T-helper 2 cell (primary cell): ENCODE data around the gene TTC9.

ENCODE experiments used
- DNase-seq, 5 experiments: peaks; one replicate each; pipeline versions ENCODE4 v3.0.0 to v3.0.0-alpha.2; 2012 to 2022

The TTC9 gene

GRCh38 chr14:70716958-70717357 is 75.2 kb downstream of the TTC9 start:
- no peak for DNase-seq

DNA sequence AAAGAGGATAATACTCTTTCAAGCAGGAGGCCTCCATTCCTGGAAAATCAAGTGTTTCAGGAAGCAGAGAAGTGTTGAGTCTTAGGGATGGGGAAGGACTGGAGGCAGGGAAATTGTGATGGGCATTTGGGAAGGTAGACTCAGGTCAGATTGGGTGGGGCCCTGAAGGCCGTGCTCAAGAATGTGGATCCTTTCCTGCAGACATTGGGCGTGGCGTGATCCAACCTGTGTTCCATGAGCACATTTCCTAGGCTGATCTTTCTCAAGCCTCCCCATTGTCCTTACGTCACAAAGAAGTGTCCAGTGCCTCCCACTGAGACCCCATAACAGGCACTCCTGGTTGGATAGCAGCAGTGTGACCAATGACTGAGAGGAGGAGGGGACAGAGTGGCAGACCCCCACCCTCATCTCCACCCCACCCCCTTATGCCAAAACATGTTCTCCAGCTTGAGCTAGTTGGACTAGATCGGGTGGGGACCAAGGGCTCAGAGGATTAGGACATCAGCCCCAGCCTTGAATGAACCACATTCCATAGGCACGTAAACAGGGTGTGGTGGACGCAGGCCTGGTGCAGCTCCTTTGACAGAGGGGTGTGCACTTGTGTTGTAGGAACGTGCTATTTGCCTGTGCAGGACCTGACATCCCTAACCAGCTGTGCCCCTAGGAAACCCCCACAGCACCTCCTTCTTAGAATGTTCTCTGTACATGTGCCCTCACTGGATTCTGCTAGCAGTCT is 76.8 kb downstream of the TTC9 start:
- DNase-seq, result no peak

DNA sequence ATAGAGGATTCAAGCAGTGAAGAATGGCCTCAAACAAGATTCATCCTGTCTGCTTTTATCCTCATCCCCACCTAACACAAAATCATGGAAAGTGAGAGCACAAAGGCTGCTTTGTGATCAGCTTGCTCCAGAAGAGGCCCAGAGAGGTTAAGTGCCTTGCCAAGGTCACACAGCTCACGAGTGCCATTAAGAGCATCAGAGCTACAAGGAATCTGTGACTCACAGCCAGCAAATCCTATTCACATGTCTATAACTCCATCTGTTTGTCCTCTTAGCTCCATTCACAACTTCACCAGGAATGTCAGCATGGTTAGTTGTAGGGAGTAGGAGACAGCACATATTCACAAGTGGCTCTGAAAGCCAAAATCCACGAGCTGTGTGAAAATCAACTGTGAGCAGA is 79.8 kb downstream of the TTC9 start:
- no peak for DNase-seq

GRCh38 chr14:70722418-70722817 is 80.7 kb downstream of the TTC9 start:
- no peak for DNase-seq

DNA sequence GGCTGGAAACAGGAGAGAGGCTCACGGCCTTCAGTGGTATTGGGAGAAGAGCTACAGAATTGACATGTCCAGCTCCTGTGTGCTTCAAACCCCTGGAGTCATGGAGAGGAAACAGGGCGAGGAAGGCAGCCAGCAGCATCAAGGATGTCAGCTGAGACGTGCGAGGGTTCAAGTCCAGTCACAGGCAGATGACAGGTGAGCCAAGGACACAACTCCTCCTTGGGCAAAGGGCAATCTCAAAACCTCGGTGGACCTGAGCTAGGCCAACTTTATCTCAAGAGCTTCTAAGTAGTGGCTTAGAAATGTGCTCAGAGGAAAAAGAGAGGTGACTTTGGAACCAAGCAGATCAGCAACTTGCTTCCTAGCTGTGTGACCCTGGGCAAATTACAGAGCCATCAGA is 81.6 kb downstream of the TTC9 start:
- DNase-seq, result no peak

GRCh38 chr14:70724110-70724509 is 82.4 kb downstream of the TTC9 start:
- no peak for DNase-seq

- no peak for DNase-seq
These were observed 83.2 kb downstream of the TTC9 start for GRCh38 chr14:70724944-70725343.
